TTC549 (cell line): ENCODE results near the gene ZNF500.

Experiments
- FAIRE-seq: peaks from 2 replicates; lab custom pipeline; 2012; peaks lifted over from hg19 to GRCh38; lab: Jason Lieb, UNC

ZNF500 gene

DNA sequence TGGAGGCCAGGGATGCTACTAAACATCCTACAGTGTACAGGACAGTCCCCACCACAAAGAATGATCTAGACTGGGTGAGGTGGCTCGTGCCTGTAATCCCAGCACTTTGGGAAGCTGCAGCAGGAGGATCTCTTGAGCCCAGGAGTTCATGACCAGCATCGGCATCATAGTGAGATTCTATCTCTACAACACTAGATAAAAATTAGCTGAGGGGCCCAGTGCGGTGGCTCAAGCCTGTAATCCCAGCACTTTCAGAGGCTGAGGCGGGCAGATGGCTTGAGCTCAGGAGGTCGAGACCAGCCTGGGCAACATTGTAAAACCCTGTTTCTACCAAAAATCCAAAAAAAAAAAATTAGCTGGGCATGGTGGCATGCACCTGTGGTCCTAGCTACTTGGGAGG lies 5.4 kb upstream of the ZNF500 start:
- FAIRE-seq: no peak

DNA sequence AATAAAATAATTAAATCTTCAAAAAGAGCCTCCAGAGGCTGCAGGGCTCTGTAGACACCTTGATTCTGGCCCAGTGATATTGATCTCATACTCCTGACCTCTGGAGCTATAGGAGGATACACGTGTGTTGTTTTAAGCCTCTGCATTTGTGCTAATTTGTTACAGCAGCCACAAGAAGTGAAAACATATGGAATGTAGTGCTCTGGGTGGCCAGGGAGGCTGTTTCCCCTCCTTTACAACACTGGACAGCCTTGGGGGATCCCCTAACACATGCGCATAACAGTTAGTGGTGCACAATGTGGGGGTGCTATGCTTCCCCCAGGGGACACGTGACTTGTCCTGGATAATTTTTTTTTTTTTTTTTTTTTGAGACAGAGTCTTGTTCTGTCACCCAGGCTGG lies 4.7 kb upstream of the ZNF500 start:
- no peak for FAIRE-seq

GRCh38 chr16:4769306-4769638 lies 2.3 kb upstream of the ZNF500 start:
- no peak for FAIRE-seq

DNA sequence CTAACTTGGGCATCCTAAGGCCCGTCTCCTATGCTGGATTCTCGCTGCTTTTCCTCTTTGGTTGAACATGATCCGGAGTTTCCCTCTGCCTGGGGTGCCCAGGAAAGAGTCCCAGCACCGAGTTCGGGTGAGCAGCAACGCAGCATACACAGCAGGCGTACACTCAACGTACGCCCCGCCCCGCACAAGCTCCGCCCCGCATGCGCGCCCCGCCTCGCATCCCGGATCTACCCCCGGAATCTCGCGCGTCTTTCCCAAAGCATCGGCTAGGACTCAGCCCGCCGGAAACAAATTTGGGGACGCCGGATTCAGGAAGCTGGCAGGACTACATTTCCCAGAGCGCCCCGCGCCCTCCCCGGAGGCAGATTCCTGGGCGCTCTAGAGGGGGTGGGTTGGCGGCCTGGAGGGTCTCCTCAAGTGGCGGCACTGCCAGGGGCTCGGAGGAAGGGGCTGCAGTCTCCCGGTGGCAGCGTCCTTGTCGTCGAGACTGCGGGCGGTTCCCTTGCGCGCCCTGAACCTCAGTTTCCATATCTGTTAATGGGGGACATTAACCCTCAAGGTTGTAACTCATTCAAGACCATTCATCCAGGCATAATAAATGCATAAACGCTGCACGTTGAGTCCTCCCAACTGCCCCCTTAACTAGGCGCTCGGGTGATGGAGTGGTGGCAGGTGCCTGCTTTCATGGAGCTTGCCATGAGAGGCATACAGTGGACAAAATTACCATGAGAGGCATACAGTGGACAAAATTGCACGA lies 1.8 kb upstream of the ZNF500 start:
- peak; percentile 78 for FAIRE-seq

GRCh38 chr16:4767872-4768548 lies 1.0 kb upstream of the ZNF500 start:
- FAIRE-seq: no peak

DNA sequence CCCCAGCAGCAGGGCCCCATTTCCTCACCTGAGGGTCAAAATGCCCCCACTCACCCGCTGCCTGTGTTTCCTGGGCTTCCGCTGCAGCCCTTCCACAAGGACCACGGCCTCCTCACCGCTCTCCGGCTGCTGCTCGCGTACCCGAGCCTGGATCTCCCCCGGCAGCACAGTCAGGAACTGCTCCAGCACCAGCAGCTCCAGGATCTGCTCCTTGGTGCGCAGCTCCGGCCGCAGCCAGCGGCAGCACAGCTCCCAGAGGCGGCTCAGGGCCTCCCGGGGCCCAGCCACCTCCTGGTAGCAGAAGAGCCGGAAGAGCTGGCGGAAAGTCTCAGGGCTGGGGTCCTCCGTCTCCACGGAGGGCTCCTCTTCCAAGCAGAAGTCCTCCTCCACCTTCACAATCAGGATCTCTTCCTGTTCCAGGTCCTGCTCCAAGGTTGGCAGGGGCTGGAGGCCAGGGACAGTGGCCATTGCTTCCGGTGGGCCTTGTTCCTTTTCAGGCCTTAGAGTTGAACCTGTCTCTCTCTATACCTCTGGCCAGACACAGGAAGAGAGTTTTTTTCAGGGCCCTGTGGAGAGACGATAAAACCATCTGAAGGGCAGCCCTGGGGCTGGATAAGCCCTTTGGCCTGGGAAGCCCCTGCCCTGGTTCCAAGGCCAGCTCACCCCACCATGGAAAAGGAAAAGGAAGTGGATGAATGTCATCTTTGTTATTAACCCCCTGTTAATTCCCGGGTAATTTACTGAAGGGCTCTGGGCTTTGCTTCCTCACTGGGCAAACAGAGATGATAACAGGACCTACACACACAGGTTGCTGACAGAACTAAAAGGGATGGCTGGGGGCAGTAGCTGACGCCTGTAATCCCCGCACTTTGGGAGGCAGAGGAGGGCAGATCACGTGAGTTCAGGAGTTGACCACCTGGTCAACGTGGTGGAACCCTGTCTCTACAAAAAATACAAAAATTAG lies 1.2 kb downstream of the ZNF500 start:
- no peak for FAIRE-seq

GRCh38 chr16:4763791-4764190 lies 3.2 kb downstream of the ZNF500 start:
- FAIRE-seq: no peak

DNA sequence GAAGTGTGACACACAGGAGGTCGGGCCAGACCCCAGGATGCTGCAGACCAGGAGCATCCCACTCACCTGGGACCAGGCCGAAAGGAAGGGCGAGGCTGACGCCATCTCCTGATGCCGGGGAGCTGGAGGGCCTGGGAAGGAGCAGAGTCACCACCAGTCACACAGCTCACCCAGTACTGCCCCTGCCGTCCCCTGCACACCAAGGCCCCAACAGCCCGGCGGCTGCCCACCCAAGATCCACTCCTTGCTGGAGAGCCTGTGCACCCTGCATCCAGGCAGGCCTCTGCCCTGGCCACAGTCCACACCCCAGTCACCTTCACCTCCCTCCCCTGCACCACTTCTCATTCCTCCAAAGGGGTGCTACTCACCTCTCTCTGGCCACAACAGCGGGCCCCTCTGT lies 4.8 kb downstream of the ZNF500 start:
- FAIRE-seq: no peak

- FAIRE-seq: no peak
These were observed 6.6 kb downstream of the ZNF500 start for GRCh38 chr16:4760221-4760910.

GRCh38 chr16:4755687-4756086 lies 11.3 kb downstream of the ZNF500 start:
- no peak for FAIRE-seq

DNA sequence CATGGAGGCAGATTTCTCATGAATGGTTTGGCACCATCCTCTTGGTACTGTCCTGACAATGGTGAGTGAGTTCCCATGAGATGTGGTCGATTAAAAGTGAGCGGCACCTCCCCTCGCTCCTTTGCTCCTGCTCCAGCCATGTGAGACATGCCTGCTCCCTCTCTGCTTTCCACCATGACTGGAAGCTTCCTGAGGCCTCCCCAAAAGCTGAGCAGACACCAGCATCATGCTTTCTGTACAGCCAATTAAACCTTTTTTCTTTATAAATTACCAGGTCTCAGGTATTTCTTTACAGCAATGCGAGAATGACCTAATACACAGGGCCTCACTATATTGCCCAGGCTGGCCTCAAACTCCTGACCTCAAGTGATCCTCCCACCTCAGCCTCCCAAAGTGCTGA lies 12.1 kb downstream of the ZNF500 start:
- FAIRE-seq: no peak

GRCh38 chr16:4753227-4753626 lies 13.7 kb downstream of the ZNF500 start:
- FAIRE-seq: no peak

GRCh38 chr16:4752351-4753100 lies 14.4 kb downstream of the ZNF500 start:
- FAIRE-seq: no peak

GRCh38 chr16:4750896-4751295 lies 16.1 kb downstream of the ZNF500 start:
- no peak for FAIRE-seq

DNA sequence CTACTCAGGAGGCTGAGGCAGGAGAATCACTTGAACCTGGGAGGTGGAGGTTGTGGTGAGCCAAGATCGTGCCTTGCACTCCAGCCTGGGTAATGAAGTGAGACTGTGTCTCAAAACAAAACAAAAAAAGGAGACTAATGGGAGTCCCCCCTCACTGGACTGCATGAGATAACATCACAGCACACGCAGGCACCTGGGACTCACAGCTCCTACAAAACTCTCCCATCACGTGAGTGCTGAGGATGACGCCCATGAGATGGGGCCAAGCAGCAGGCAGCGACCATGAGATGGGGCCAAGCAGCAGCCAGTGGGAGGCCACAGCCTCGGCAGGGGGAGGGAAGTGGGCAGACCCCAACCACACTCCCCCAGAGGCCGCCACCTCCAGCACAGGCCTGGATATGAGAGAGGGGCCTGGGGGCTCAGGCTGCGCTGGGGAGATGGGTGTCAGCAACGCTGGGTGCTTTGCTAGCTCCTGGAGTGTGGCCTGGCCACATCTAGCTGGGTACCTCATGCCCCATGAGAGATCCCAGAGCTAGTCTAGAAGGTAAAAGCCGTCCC lies 17.2 kb downstream of the ZNF500 start:
- no peak for FAIRE-seq

DNA sequence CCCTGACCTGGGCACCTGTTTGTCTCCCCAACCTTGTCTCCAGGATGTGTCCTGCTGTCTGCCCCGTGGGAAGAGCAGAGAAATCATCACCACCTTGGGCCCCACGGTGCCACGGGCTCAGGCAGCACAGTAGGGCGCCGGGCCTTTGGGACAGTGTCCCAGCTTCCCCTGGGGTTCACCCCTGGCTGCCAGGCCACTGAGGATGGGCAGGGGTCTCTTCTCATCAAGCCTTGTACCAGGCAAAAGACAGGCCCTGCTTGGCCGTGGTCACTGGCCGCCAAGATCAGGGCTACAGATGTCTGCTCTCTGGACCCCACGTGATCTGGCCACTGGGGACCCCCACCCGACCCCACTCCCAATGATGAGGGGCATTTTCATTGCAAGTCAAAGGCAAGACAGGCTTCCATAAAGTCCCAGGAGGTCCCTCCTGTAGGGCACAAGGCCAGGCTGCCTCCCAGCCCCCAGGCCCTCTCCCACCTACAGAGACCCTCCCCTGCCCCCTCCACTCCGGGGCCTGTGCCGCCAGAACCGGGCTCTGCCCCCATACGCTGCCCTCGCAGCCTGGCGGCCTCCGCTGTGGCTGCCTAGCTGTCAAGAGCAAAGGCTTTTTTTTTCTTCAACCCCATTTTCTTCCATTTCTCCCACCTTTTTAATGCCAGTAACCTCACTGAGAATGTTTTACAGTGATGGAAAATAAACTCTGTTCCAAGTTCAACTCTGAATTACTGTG lies 18.1 kb downstream of the ZNF500 start:
- no peak for FAIRE-seq

- FAIRE-seq: no peak
These were observed 18.9 kb downstream of the ZNF500 start for GRCh38 chr16:4747906-4748681.

DNA sequence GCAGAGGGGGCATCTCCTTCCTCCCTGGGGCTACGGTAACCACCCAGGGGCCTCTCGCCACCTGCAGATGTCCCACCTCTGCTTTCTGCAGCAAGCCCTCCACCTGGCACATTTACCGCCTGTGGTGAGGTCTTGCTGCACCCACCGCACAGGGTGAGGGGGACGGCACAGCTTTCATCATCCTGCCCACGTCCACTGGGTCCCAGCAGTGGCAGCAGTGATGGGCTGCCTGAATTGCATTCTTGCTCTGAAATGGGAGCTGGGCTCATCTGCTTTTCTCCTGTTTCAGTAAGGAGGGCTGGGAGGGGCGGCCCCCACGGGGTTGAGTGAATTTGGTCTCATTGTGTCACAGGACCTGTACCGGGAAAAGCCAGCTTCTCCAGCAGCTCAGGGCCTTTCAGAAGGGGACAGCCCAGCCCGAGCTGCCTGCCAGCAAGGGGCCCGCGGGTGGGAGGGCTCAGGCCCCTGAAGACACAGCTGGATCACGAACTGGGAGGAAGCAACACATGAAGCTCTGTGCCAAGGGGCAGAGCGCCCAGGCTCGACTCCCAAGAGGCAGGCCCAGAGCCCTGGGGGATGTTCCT lies 19.9 kb downstream of the ZNF500 start:
- no peak for FAIRE-seq

DNA sequence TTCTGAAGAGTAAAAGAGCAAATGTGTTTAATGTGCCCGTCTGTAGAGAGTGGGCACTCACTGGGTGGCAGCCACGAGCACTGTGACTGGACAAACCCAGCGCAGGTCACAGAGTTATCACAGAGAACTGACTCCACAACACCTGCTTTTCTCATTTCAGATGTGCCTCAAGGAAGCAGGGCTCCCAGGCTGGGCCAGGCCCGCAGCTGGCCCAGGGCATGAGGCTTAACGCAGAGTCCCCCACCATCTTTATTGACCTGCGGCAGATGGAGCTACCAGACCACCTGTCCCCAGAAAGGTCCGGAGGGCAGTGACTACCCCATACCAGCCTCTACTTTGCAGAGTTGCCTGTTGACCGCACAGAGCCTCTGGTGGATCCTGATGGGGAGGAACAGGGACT lies 20.7 kb downstream of the ZNF500 start:
- no peak for FAIRE-seq

DNA sequence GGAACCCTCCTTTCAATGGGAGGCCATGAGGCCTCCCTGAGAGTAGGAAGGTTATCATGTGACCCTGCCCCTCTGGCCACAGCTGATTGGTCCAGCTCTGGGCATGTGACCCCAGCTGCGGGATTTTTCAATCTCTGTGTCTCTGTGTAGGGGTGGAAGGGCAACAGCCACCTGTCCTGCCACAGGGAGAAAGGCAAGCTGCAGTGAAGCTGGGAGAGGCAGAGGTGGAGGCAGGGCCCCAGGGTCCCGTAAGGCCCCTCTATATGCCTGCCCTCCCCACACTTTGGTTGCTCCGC lies 21.7 kb downstream of the ZNF500 start:
- FAIRE-seq: no peak
